T-helper 1 cell treated with Interleukin-12 subunit alpha and Interleukin-12 subunit beta and Interleukin-4 antibody, amounts not matched to agents 30 μg/mL and 1 μg/mL, for 36 hours (primary cell): ENCODE data around the gene OR10X1.

Source experiments
- H3K27ac Mint-ChIP-seq: one replicate; pipeline ENCODE4 v1.8.0; 2021; ENCODE audit warnings: mild to moderate bottlenecking, mixed read lengths
- H3K27me3 Mint-ChIP-seq: one replicate; pipeline ENCODE4 v1.8.0; 2021; ENCODE audit warnings: low read depth, mixed read lengths
- H3K36me3 Mint-ChIP-seq: one replicate; pipeline ENCODE4 v1.8.0; 2021; ENCODE audit warnings: low read depth, mixed read lengths
- H3K4me1 Mint-ChIP-seq: one replicate; pipeline ENCODE4 v1.8.0; 2021; ENCODE audit warnings: low read depth, mixed read lengths
- H3K4me3 Mint-ChIP-seq: one replicate; pipeline ENCODE4 v1.8.0; 2021; ENCODE audit warnings: mild to moderate bottlenecking, moderate library complexity, mixed read lengths
- H3K9me3 Mint-ChIP-seq: one replicate; pipeline ENCODE4 v1.8.0; 2021; ENCODE audit warnings: mixed read lengths

Gene OR10X1

GRCh38 chr1:158547533-158547932, 32.2 kb downstream of the OR10X1 start:
- H3K27ac Mint-ChIP-seq, result no peak overlapping the region
- peaks cover 8% of the 10 kb centered on the region for H3K27me3 Mint-ChIP-seq
- H3K4me1 Mint-ChIP-seq, result no peaks in the 10 kb centered on the region
- H3K9me3 Mint-ChIP-seq, result no peaks in the 10 kb centered on the region
- no peak overlapping the region for H3K4me3 Mint-ChIP-seq
- H3K36me3 Mint-ChIP-seq, result no peaks in the 10 kb centered on the region

- Mint-ChIP-seq H3K27me3 (peaks cover 1% of the 10 kb centered on the region), H3K27ac (no peak overlapping the region), H3K36me3 (no peaks in the 10 kb centered on the region), H3K4me1 (no peaks in the 10 kb centered on the region), H3K9me3 (no peaks in the 10 kb centered on the region), H3K4me3 (no peak overlapping the region)
Observed at GRCh38 chr1:158537609-158538008, 42.1 kb downstream of the OR10X1 start.

GRCh38 chr1:158534496-158534895, 45.2 kb downstream of the OR10X1 start:
- Mint-ChIP-seq H3K9me3 (no peaks in the 10 kb centered on the region), H3K4me1 (no peaks in the 10 kb centered on the region), H3K36me3 (no peaks in the 10 kb centered on the region), H3K4me3 (no peak overlapping the region), H3K27me3 (peaks cover 7% of the 10 kb centered on the region), H3K27ac (no peak overlapping the region)
